ENCODE data around the gene RPUSD4.

RPUSD4 gene

GRCh38 chr11:126182787-126183445, 28.5 kb downstream of the RPUSD4 start:
- no peak for DNase-seq (ENCODE audit: low spot score)

GRCh38 chr11:126181939-126182730, 29.3 kb downstream of the RPUSD4 start:
- DNase-seq (ENCODE audit: low spot score): no peak

- no peak for DNase-seq (ENCODE audit: low spot score)
These were observed 34.5 kb downstream of the RPUSD4 start for GRCh38 chr11:126176853-126177470.

- DNase-seq (ENCODE audit: low spot score): no peak
These were observed 36.1 kb downstream of the RPUSD4 start for GRCh38 chr11:126175393-126175792.

DNA sequence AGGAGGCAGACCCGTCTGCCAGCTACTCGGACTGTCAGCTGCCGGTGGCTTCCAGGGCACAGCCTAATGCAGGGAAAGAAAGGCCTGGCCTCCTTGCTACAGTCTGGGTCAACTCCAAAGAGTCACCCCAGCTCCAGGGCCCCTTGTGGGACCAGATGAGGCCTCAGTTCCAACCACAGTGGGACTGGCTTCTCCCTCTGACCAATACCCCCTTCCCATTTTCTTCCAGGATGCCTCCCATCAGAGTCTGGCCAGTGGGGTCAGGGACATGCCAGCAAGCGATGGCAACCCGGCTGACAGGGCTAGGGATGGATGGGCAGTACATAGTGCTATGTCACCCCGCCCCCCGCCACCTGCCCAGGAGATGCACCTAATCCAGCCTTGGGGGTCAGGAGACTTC, 36.6 kb downstream of the RPUSD4 start:
- no peak for DNase-seq (ENCODE audit: low spot score)

DNA sequence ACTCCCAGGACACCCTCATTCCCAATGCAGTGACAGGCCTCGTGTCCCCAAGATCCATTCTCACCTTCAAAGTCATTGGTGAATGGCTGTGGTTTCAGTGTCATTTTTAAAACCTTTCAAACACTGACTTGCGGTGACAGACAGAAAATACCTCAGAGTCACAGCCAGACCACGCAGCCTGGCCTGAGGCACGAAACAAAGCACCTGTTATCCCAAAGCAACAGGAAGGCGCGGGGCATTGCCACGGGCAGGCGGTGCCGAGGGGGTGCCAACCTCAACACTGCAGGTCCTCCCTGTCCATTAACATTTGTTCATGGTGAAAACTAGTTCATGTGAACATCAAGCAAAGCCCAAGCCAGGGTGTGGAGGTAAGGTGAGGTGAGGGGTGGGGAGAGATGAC, 38.2 kb downstream of the RPUSD4 start:
- DNase-seq (ENCODE audit: low spot score): no peak

DNA sequence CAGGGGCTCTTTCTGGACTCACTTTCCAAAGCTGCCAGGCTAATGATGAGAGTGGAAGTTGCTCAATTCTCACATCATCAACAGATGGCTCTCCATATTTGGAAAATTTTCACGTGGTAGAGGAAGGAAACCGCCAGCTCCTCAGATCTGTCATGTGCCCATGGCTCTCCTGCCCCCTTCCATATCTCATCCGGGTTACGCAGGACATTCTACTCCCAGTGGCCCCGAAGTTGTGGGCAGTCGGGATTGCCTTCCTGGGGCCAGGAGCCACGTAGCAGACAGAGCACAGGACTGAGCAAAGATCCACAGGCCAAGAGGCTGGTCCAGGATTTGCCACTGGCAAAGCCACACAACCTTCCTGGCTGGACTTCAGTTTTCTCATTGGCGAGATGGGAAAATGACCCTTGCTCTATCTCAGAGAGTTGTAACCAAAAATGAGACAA, 38.8 kb downstream of the RPUSD4 start:
- no peak for DNase-seq (ENCODE audit: low spot score)

DNA sequence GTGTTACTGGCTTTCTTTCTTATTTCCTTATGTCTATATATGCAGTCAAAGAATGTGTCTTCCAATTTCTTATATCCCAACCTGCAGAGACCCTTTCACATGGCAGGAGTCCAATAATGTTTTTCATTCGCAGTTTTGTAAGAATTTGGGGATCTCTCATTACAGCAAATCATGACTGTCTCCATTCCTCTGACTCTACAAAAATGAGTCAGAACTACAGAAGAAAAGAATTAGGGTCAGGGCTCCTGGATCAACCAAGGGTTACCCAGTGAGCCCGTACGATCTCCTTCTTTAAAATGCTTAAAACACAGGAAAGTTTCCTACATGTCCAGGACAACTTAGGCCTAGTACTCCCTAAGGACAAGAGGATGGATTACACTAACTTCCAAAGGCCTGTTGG, 42.2 kb downstream of the RPUSD4 start:
- no peak for DNase-seq (ENCODE audit: low spot score)

DNA sequence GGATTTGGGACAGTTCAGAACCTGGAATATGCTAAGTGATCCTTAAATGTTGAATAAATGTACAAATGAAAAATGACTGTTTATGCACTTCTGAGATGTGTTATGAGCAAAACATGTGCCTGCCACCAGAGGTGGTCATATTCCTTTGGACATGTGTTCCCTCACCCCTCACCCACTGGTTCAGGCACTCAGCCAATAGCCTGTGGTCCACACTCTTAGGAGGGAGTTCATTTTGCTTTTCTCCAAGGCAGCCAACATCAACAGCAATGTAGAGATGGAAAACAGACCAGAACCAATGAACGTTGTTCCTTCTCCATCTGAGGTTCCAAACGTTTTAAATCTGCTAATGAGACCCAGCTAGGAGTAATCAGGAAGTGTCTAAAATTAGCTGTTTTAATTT, 44.0 kb downstream of the RPUSD4 start:
- DNase-seq (ENCODE audit: low spot score): no peak

DNA sequence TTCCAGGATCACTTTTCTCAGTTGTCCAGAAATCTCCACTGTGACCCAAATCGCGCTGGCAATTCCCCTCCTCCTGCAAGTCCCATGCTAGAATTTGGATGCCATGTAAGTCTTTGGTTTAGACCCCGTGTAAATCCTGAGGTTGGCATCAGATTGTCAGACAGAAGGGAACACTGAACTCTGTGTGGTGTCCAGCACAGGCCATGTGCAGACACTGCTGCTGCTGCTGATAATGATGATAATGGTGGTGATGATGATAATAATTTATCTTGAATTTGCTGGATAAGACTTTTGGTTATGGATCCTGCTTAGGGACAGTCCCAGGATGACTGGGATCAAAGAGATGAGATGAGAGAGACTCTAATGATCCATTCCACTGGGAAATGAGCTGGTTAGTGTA, 45.0 kb downstream of the RPUSD4 start:
- DNase-seq (ENCODE audit: low spot score): no peak

GRCh38 chr11:126165757-126166156, 45.7 kb downstream of the RPUSD4 start:
- DNase-seq (ENCODE audit: low spot score): no peak

DNA sequence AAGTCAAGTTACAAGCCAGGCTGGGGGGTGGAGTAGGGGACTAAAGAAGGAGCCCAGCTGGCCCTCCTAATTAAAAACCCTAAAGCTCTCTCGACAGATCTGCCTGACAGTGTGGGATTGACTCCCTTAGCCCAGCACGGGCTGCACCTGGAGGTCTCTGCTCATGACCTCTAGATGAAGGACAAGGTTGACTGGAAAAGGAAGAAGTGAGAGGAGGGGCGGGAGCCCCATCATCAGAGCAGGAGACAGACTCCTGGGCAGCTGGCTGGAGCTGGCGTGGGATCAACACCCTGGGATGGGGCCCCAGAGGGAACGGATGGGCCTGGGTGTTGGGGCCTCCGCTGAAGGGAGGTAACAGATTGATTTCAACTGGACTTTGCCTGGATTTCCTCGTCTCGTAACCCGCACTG, 46.1 kb downstream of the RPUSD4 start:
- no peak for DNase-seq (ENCODE audit: low spot score)

- no peak for DNase-seq (ENCODE audit: low spot score)
These were observed 46.7 kb downstream of the RPUSD4 start for GRCh38 chr11:126164781-126165180.

DNA sequence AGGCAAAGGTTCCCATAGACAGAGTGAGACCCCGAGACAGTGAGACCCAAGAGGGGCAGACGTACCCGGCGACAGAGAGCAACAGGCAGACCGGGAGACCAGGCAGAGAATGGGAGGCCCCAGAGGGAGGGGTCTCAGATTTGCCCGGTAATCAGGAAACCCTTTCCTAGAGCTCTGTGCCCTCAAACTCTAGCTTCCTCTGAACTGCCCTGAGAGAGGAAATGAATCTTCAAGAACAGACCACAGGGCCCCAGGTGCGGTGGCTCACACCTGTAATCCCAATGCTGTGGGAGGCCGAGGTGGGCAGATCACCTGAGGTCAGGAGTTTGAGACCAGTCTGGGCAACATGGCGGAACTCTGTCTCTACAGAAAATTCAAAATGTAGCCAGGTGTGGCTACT, 47.7 kb downstream of the RPUSD4 start:
- DNase-seq (ENCODE audit: low spot score): no peak

GRCh38 chr11:126163074-126163700, 48.3 kb downstream of the RPUSD4 start:
- DNase-seq (ENCODE audit: low spot score): no peak

GRCh38 chr11:126162306-126163030, 49.0 kb downstream of the RPUSD4 start:
- DNase-seq (ENCODE audit: low spot score): no peak

DNA sequence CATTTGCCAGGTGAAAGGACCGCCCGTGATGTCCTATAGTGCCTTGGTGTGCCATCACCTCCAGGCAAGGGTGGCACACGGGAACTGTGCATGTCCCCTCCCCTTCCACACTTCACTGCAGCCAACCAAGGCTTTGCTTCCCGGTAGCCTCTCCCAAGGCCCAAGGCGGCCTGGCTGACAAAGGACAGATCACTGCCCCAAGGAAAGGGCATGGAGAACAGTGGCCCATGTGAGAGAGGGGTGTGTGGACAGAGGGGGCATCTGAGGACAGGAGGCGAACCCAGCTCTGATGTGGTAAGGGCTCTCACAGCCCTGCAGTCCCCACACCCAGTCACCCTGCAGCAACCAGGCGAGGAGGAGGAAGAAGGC, 50.4 kb downstream of the RPUSD4 start:
- no peak for DNase-seq (ENCODE audit: low spot score)

DNA sequence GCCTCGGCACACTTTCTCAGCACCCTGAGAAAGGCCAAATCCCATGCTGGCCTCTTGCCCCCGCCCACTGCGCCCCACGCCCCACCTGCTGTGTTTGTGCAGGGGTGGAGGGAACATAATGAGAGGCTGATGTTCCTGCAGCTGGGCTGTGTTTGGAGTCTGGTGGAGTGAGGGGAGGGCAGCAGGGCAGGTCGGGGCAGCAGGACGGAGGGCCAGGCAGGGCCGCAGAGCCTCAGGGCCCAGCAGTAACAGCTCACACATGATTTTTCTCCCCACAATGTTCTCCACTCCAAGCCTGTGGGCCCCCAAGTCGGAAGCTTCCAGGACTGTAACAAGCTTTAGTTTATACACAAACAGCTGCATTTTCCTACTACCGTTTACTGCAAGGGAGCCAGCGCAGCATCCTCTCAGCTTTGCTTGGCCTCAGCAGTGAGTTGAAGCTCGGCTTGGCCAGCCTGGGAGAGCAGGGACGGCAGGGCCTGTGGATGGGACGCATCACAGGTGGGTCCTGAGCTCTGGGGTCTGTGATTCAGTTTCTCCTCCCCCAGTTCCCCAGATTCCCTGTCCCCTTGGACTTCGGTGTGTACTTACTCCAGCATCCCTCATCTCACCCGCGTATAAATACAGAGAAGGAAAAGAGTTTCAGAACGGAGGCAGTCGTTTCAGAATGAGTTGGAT, 51.0 kb downstream of the RPUSD4 start:
- no peak for DNase-seq (ENCODE audit: low spot score)

DNA sequence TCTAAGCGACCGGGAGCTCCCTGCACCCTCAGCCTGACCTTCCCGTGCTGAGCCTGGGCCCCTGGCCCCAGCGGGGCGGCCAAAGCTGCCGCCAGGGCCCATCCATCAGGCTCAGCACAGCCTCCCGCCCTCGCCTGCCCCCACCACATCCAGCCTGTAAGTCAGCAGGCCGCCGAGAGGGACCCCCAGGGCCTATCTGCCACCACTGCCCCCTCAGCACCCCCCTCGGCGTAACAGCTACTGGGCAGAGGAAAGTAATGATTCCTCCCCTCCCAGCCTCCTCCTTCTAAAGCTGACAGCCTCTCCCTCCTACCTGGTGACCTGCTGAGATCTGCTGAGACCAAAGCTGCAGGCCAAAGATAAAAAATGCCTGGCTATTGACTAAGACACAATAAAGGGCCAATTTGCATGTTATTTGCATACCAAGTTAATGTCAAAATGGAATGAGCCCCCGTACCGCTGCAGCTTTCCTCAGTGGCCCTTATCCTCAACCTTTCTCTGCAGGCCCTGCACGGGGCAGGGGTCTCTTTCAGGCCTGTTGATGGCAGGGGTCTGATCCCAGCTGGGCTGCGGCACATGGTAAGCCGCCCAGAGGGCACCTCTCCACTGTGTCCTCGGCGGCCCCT, 51.6 kb downstream of the RPUSD4 start:
- no peak for DNase-seq (ENCODE audit: low spot score)

GRCh38 chr11:126158054-126158791, 53.2 kb downstream of the RPUSD4 start:
- DNase-seq (ENCODE audit: low spot score): no peak

Data from NAMALWA (cell line).